SJCRH30 (cell line): ENCODE data around the gene LYRM7. TPM values are rescaled to one million over a fixed set of nuclear protein-coding genes. Genes with fewer than 3 reads are reported as not detected.
"Not testable (repeated sequence)": the region's sequence is repeated elsewhere in the genome, so short reads cannot be mapped to it uniquely, and the experiment has no call there.

Source experiments
- DNase-seq, 2 experiments: peaks; one replicate each; pipeline ENCODE4 v3.0.0-alpha.2; 2015 to 2020
- H3K27ac ChIP-seq: fragments of 250-450 bp; sonication (Bioruptor Pico); 2 replicates; pipeline ENCODE4 v1.5.1; 2020; ENCODE audit warnings: mild to moderate bottlenecking, moderate library complexity
- H3K27me3 ChIP-seq: fragments of 250-450 bp; sonication (Bioruptor Pico); 2 replicates; pipeline ENCODE4 v1.5.1; 2020; ENCODE audit warnings: mild to moderate bottlenecking, moderate library complexity
- H3K36me3 ChIP-seq: fragments of 250-450 bp; sonication (Bioruptor Pico); 2 replicates; pipeline ENCODE4 v1.5.1; 2020; ENCODE audit warnings: mild to moderate bottlenecking, moderate library complexity
- H3K4me1 ChIP-seq: fragments of 250-450 bp; sonication (Bioruptor Pico); 2 replicates; pipeline ENCODE4 v1.5.1; 2020; ENCODE audit warnings: mild to moderate bottlenecking, moderate library complexity
- H3K4me3 ChIP-seq: fragments of 250-450 bp; sonication (Bioruptor Pico); 2 replicates; pipeline ENCODE4 v1.5.1; 2020; ENCODE audit warnings: mild to moderate bottlenecking, moderate library complexity
- H3K9me3 ChIP-seq: fragments of 250-450 bp; sonication (Bioruptor Pico); replicated peaks from 2 replicates; pipeline ENCODE4 v1.5.1; 2020; ENCODE audit warnings: mild to moderate bottlenecking, moderate library complexity
- total RNA-seq: library from RNA; depleted of rRNA; stranded (reverse); fragments of >200 nt; shearing (Covaris generic); gene quantifications from 2 replicates; pipeline ENCODE4 v1.2.3, GENCODE V29; 2014; rRNA removed

LYRM7 gene
- total RNA-seq, result 21.1 and 21.8 TPM in 2 replicates

GRCh38 chr5:131170540-131171275, at the start of gene LYRM7:
LYRM7 (plus strand) TSS chr5:131170944; CDS start chr5:131171021, 77 bp downstream.
- DNase-seq, result peak; percentile 98 to 99
- no peaks in the 10 kb centered on the region for H3K27me3 ChIP-seq
- H3K4me3 ChIP-seq, result peak within 1 kb of the TSS; percentile 63
- no peaks in the 10 kb centered on the region for H3K36me3 ChIP-seq
- H3K9me3 ChIP-seq, result no peaks in the 10 kb centered on the region
- peak within 1 kb of the TSS; percentile 42 for H3K27ac ChIP-seq
- H3K4me1 ChIP-seq, result no peaks in the 10 kb centered on the region

GRCh38 chr5:131127244-131127643, 43.5 kb upstream of the LYRM7 start:
- not testable (repeated sequence) for DNase-seq, H3K9me3 ChIP-seq, H3K4me1 ChIP-seq, H3K27ac ChIP-seq, H3K27me3 ChIP-seq, H3K4me3 ChIP-seq, H3K36me3 ChIP-seq

GRCh38 chr5:131129306-131129705, 41.4 kb upstream of the LYRM7 start:
- Histone ChIP-seq H3K9me3 (no peaks in the 10 kb centered on the region), H3K36me3 (no peaks in the 10 kb centered on the region), H3K4me3 (no peak overlapping the region), H3K4me1 (no peaks in the 10 kb centered on the region), H3K27me3 (no peaks in the 10 kb centered on the region), H3K27ac (no peak overlapping the region)
- no peak for DNase-seq

GRCh38 chr5:131133091-131133490, 37.7 kb upstream of the LYRM7 start:
- DNase-seq, H3K9me3 ChIP-seq: not testable (repeated sequence)

GRCh38 chr5:131138406-131138805, 32.3 kb upstream of the LYRM7 start:
- not testable (repeated sequence) for H3K36me3 ChIP-seq, H3K9me3 ChIP-seq, H3K27me3 ChIP-seq, H3K4me1 ChIP-seq, H3K27ac ChIP-seq, DNase-seq, H3K4me3 ChIP-seq

More at GRCh38 chr5:131133091-131133490, 37.7 kb upstream of the LYRM7 start:
- H3K27me3 ChIP-seq, H3K4me3 ChIP-seq, H3K36me3 ChIP-seq, H3K27ac ChIP-seq, H3K4me1 ChIP-seq: not testable (repeated sequence)

GRCh38 chr5:131139321-131139720, 31.4 kb upstream of the LYRM7 start:
- Histone ChIP-seq H3K9me3 (no peaks in the 10 kb centered on the region), H3K27ac (no peak overlapping the region)
- no peak for DNase-seq

GRCh38 chr5:131142970-131143617, 27.6 kb upstream of the LYRM7 start:
- Histone ChIP-seq H3K4me3 (no peak overlapping the region), H3K27me3 (no peaks in the 10 kb centered on the region), H3K27ac (no peak overlapping the region), H3K9me3 (no peaks in the 10 kb centered on the region), H3K4me1 (no peaks in the 10 kb centered on the region), H3K36me3 (no peaks in the 10 kb centered on the region)
- DNase-seq, result no peak

More at GRCh38 chr5:131139321-131139720, 31.4 kb upstream of the LYRM7 start:
- Histone ChIP-seq H3K36me3 (no peaks in the 10 kb centered on the region), H3K4me3 (no peak overlapping the region), H3K27me3 (no peaks in the 10 kb centered on the region), H3K4me1 (no peaks in the 10 kb centered on the region)

GRCh38 chr5:131147258-131147657, 23.5 kb upstream of the LYRM7 start:
- no peaks in the 10 kb centered on the region for H3K4me1 ChIP-seq
- no peaks in the 10 kb centered on the region for H3K36me3 ChIP-seq
- no peak for DNase-seq
- no peak overlapping the region for H3K27ac ChIP-seq
- no peaks in the 10 kb centered on the region for H3K27me3 ChIP-seq
- H3K9me3 ChIP-seq, result no peaks in the 10 kb centered on the region
- H3K4me3 ChIP-seq, result no peak overlapping the region

GRCh38 chr5:131148835-131149234, 21.9 kb upstream of the LYRM7 start:
- no peak for DNase-seq
- Histone ChIP-seq H3K36me3 (no peaks in the 10 kb centered on the region), H3K4me3 (no peak overlapping the region), H3K4me1 (no peaks in the 10 kb centered on the region), H3K9me3 (no peaks in the 10 kb centered on the region), H3K27me3 (no peaks in the 10 kb centered on the region), H3K27ac (no peak overlapping the region)

- no peaks in the 10 kb centered on the region for H3K9me3 ChIP-seq
- H3K27ac ChIP-seq, result no peak overlapping the region
- no peaks in the 10 kb centered on the region for H3K4me1 ChIP-seq
- no peaks in the 10 kb centered on the region for H3K36me3 ChIP-seq
- H3K4me3 ChIP-seq, result no peak overlapping the region
- DNase-seq, result no peak
- H3K27me3 ChIP-seq, result no peaks in the 10 kb centered on the region
Observed at GRCh38 chr5:131150408-131150807, 20.3 kb upstream of the LYRM7 start.

- Histone ChIP-seq H3K36me3 (no peaks in the 10 kb centered on the region), H3K4me3 (no peak overlapping the region), H3K27ac (no peak overlapping the region), H3K27me3 (no peaks in the 10 kb centered on the region), H3K4me1 (no peaks in the 10 kb centered on the region), H3K9me3 (no peaks in the 10 kb centered on the region)
- no peak for DNase-seq
Observed at GRCh38 chr5:131151216-131151615, 19.5 kb upstream of the LYRM7 start.

GRCh38 chr5:131156385-131156784, 14.4 kb upstream of the LYRM7 start:
- Histone ChIP-seq H3K9me3 (no peaks in the 10 kb centered on the region), H3K27ac (no peak overlapping the region), H3K36me3 (peaks cover 33% of the 10 kb centered on the region), H3K4me3 (no peak overlapping the region), H3K27me3 (no peaks in the 10 kb centered on the region), H3K4me1 (no peaks in the 10 kb centered on the region)
- DNase-seq, result no peak

- Histone ChIP-seq H3K27ac (no peak overlapping the region), H3K9me3 (no peaks in the 10 kb centered on the region), H3K4me1 (no peaks in the 10 kb centered on the region), H3K27me3 (no peaks in the 10 kb centered on the region), H3K36me3 (peaks cover 39% of the 10 kb centered on the region), H3K4me3 (no peak overlapping the region)
- no peak for DNase-seq
Observed at GRCh38 chr5:131156957-131157356, 13.8 kb upstream of the LYRM7 start.

- no peak overlapping the region for H3K27ac ChIP-seq
- no peaks in the 10 kb centered on the region for H3K27me3 ChIP-seq
- no peaks in the 10 kb centered on the region; the same call in 1 of the 2 replicates for H3K4me1 ChIP-seq
- H3K4me3 ChIP-seq, result no peak overlapping the region
- no peak for DNase-seq
- peaks cover 45% of the 10 kb centered on the region for H3K36me3 ChIP-seq
- H3K9me3 ChIP-seq, result no peaks in the 10 kb centered on the region
Observed at GRCh38 chr5:131160134-131160533, 10.6 kb upstream of the LYRM7 start.

- Histone ChIP-seq H3K4me1 (no peaks in the 10 kb centered on the region; the same call in 1 of the 2 replicates), H3K27ac (peak overlapping the region; percentile 88), H3K36me3 (peaks cover 34% of the 10 kb centered on the region), H3K9me3 (no peaks in the 10 kb centered on the region), H3K4me3 (peak overlapping the region; percentile 87), H3K27me3 (no peaks in the 10 kb centered on the region)
- peak in 1 of 2 experiments; percentile 27 for DNase-seq
Observed at GRCh38 chr5:131163276-131164119, 7.2 kb upstream of the LYRM7 start.
